Measurements from ENCODE around the gene DYRK1B. TPM values are rescaled to one million over a fixed set of nuclear protein-coding genes. Genes with fewer than 3 reads are reported as not detected.
"Not testable (repeated sequence)": the region's sequence is repeated elsewhere in the genome, so short reads cannot be mapped to it uniquely, and the experiment has no call there.

The DYRK1B gene
- total RNA-seq, result 1 to 10 TPM; 5.4 to 7.0 TPM

DNA sequence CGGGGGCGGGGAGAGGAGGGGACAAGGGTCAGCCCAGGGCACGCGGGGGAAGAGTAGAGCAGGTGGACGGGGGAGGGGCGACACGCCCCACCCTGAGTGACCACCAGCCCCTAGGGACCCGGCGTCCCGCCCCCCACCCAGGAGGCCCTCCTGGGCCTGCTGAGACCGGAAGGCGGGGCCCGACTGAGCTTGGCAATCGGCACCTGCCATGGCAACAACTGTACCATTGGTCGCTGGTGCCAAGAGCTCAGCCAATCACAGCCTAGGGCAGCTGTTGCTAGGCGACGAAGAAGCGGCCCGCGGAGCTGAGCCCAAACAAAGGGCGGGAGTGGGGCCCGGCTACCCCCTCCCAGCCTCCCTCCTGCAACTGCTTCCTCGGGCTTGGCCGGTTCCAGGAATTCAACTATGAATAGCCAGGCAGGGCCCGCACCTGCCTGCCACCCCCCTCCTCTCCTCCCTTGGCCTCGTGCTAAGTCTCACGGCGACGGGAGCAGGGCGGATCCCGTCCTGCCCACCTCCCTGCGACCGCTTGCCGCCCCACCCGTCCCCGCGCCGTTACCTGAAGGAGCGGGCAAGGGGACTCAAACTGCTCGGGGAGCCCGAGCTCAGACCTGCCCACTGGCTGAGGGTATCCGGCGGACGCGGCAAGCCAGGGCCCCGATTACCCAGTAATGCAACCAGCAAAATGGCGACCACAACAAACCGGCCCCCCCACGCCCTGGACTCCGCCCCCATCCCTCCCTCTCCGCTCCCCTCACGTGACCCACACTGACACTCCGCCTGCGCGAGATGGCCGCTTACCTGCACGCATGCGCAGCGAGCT is at the start of gene DYRK1B:
DYRK1B (minus strand) TSS at position 699 of the 823 bp plus-strand sequence. CDS start 2,295 bp downstream, outside the sequence.
- Mint-ChIP-seq H3K4me1 (ENCODE audit: low read depth) (peaks cover 31% of the 10 kb centered on the region), H3K9me3 (no peaks in the 10 kb centered on the region), H3K4me3 (peak within 1 kb of the TSS; percentile 63), H3K27me3 (no peaks in the 10 kb centered on the region), H3K27ac (peak within 1 kb of the TSS; percentile 88), H3K36me3 (ENCODE audit: low read depth) (peaks cover 71% of the 10 kb centered on the region)
- intact Hi-C loops (cut with micrococcal nuclease), result no loop called here
- ChIA-PET POLR2A (interaction anchor here (0.6 to 2.1 kb wide), 8 partner anchors 8 to 224 kb away, joined by 3 to 21 read pairs (median 3); partner anchors contain the start of gene FBL), CTCF (interaction anchor here (1.1 to 2.1 kb wide), 4 partner anchors 11 to 137 kb away, joined by 3 to 37 read pairs (median 6); partner anchors contain the start of genes FBL and PSMC4)
- DNase-seq, result peak; percentile 99
- TF ChIP-seq, protein P1, sequence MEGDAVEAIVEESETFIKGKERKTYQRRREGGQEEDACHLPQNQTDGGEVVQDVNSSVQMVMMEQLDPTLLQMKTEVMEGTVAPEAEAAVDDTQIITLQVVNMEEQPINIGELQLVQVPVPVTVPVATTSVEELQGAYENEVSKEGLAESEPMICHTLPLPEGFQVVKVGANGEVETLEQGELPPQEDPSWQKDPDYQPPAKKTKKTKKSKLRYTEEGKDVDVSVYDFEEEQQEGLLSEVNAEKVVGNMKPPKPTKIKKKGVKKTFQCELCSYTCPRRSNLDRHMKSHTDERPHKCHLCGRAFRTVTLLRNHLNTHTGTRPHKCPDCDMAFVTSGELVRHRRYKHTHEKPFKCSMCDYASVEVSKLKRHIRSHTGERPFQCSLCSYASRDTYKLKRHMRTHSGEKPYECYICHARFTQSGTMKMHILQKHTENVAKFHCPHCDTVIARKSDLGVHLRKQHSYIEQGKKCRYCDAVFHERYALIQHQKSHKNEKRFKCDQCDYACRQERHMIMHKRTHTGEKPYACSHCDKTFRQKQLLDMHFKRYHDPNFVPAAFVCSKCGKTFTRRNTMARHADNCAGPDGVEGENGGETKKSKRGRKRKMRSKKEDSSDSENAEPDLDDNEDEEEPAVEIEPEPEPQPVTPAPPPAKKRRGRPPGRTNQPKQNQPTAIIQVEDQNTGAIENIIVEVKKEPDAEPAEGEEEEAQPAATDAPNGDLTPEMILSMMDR (IDR thresholded peaks at IDR 0.05), result no peak
- peak; percentile 86 for ATAC-seq

DNA sequence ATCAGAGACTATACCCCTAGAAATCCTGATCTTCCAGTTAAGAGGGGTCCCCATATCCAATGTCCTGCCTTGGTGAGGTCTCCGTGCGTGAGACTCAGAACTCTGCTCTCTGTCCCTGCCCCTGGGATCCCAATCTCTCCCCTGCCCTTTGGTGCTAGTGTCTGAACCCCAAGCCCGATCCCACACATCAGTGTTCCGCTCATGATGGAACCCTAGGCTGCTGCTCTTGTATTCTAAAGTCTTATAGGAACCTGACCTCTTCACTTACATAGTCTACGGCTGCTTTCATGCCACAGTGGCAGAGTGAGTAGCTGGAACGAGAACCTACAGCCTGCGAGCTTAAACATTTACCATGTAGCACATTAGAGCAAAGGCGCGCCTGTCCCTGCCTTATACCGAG is 48.7 kb upstream of the DYRK1B start:
- H3K4me3 Mint-ChIP-seq; POLR2A ChIA-PET; H3K27ac Mint-ChIP-seq; CTCF ChIA-PET; intact Hi-C loops (cut with micrococcal nuclease); H3K27me3 Mint-ChIP-seq; DNase-seq; H3K9me3 Mint-ChIP-seq; H3K36me3 Mint-ChIP-seq (ENCODE audit: low read depth); ATAC-seq; H3K4me1 Mint-ChIP-seq (ENCODE audit: low read depth): not testable (repeated sequence)

DNA sequence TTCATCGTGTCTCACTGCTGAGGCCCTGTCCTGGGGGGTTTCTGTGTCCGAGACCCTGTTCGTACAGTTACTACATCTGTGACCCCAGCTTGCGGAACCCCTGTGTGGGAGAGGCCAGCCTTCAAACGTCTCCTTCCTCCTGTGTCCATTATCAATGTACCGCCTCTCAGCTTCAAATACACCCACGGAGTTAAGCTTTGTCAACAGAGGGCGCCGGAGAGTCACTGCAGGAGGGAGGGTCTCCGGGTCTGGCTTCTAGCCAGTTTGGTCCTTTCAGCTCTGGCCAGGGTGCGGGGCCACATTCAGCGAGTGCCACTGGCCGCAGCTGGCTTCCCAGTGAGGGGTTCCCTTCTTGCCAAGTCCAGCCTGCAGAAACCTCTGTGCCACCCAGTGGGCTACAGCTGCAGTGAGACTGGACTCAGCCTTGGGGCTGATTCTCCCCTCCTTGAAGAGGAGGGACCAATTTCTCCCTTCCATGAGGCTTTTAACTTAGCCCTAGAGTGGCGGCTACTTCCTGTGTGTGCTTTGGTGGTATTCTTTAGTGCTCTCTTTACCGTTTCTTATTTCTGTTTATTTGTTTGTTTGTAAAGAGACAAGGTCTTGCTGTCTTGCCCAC is 47.6 kb upstream of the DYRK1B start:
- POLR2A ChIA-PET; H3K36me3 Mint-ChIP-seq (ENCODE audit: low read depth); intact Hi-C loops (cut with micrococcal nuclease); H3K27me3 Mint-ChIP-seq; H3K4me3 Mint-ChIP-seq; H3K4me1 Mint-ChIP-seq (ENCODE audit: low read depth); H3K9me3 Mint-ChIP-seq; H3K27ac Mint-ChIP-seq: not testable (repeated sequence)
- TF ChIP-seq, protein P1 (IDR thresholded peaks at IDR 0.05), result peak; percentile 44
- DNase-seq (peak; percentile 60), ATAC-seq (peak; percentile 93)
- CTCF ChIA-PET, result interaction anchor here (1.4 kb wide), 1 partner anchor 89 kb away, joined by 4 read pairs; the partner anchor contains the start of gene PSMC4

DNA sequence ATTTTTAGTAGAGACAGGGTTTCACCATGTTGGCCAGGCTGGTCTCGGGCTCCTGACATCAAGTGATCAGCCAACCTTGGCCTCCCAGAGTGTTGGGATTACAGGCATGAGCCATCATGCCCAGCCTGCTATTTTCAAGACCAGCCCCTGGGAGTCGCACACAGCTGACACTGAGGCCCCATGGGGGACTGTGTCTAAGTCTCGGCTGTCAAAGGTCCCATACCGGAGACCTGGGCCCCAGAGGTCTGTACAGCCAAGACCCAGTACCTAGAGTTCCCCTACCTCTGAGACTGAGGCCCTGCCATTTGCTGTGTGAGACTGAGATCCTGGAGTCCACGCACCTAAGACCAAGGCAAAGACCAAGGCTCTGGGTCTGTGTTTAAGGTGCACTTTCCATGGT is 46.3 kb upstream of the DYRK1B start:
- H3K9me3 Mint-ChIP-seq; H3K27ac Mint-ChIP-seq; H3K36me3 Mint-ChIP-seq (ENCODE audit: low read depth); intact Hi-C loops (cut with micrococcal nuclease); H3K27me3 Mint-ChIP-seq; H3K4me3 Mint-ChIP-seq; DNase-seq; POLR2A ChIA-PET; H3K4me1 Mint-ChIP-seq (ENCODE audit: low read depth); CTCF ChIA-PET; ATAC-seq: not testable (repeated sequence)

- H3K9me3 Mint-ChIP-seq; H3K27ac Mint-ChIP-seq; H3K36me3 Mint-ChIP-seq (ENCODE audit: low read depth); H3K27me3 Mint-ChIP-seq; intact Hi-C loops (cut with micrococcal nuclease); H3K4me1 Mint-ChIP-seq (ENCODE audit: low read depth); ATAC-seq; POLR2A ChIA-PET; CTCF ChIA-PET; DNase-seq; H3K4me3 Mint-ChIP-seq: not testable (repeated sequence)
These were observed 45.8 kb upstream of the DYRK1B start for GRCh38 chr19:39879796-39880195.

GRCh38 chr19:39878866-39879265 is 44.9 kb upstream of the DYRK1B start:
- H3K4me3 Mint-ChIP-seq; DNase-seq; H3K27me3 Mint-ChIP-seq; H3K27ac Mint-ChIP-seq; H3K36me3 Mint-ChIP-seq (ENCODE audit: low read depth); H3K9me3 Mint-ChIP-seq; H3K4me1 Mint-ChIP-seq (ENCODE audit: low read depth); ATAC-seq; intact Hi-C loops (cut with micrococcal nuclease): not testable (repeated sequence)
- CTCF ChIA-PET, result interaction anchor here (2.0 kb wide), 1 partner anchor 15 kb away, joined by 4 read pairs; no protein-coding TSS in a partner anchor
- POLR2A ChIA-PET, result interaction anchor here (0.8 kb wide), 1 partner anchor 11 kb away, joined by 3 read pairs; no protein-coding TSS in a partner anchor
